ENCODE data around the gene NRIP1.

DNA sequence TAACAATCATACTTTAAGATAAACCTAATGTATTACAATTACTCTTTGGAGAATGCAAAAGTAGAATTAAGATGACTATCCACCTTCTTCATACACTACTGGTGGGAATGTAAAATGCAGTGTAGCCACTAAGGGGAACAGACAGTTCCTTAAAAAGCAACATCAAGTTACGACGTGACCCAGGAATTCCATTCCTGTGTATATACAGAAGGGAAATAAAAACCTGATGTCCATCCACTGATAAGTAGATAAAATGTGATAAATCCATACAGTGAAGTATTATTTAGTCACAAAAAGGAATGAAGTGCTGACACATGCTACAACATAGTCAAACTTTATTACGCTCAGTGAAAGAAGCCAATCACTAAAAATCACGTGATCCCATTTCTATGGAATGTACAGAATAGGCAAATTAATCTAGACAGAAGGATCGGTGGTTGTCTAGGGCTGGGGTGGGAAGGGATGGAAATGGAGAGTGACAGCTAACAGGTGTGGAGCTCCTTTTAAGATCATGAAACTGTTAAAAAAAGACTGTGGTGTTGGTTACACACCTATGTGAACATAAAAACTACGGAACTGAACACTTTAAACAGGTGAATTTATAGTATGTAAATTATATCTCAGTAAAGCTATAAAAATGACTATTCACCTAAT, 42.1 kb downstream of the NRIP1 start:
- TF ChIP-seq CTCF (conservative IDR thresholded peaks at IDR 0.05; ENCODE audit: low read depth, low read length) (no peak), EZH2 (IDR thresholded peaks at IDR 0.05; ENCODE audit: borderline replicate concordance, low read depth, low read length, poor library complexity, severe bottlenecking) (no peak)
